Bladder microvascular endothelial cell (primary cell): Measurements from ENCODE around the gene POLR1E. TPM values are rescaled to one million over a fixed set of nuclear protein-coding genes. Genes with fewer than 3 reads are reported as not detected.

Experiments used
- total RNA-seq: library from RNA; depleted of rRNA; stranded (reverse); fragments of >200 nt; gene quantifications from 2 replicates; pipeline ENCODE4 v1.2.3, GENCODE V29; 2014

Gene POLR1E
- 14.2 and 17.1 TPM in 2 replicates for total RNA-seq

DNA sequence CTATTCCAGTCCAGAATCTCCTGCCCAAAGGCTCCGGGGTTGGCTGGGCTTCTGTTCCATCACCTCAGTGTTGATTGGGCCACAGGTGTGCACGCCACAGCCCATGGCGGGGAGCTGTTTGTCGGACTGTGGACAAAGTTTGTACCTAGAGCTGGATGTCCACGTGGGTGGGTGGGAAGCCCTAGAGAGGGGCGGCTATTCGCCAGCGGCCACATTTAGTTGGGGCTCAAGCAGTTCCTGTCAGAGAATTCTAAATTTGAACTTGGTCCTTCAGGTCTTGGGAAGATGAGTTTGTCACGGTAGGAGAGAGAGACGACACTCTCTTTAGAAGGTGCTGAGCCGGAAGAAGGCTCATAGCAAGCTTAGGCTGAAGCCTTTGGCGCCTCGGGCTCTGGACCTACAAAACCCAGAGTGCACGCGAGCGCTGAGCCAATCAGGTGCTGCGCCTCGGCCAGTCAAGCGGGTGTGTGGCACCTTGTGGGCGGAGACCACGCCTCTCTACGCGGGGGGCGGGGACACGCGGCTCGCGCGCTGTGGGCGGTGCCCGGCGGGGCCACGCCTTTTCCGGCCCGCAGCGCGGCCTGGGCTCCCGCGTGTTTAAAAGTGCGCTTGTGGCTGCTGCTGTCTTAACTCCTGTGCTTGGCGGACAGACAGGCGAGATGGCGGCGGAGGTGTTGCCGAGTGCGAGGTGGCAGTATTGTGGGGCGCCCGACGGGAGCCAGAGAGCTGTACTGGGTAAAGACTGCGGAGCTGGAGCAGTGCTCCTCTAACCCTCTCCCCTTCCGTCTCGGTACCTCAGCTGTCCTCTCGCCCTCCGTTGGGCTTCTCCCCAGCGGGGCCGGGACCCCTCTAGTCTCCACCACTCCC is at the start of gene POLR1E:
POLR1E (plus strand) TSS at position 560 of the 867 bp plus-strand sequence; CDS start at position 660, 100 bp downstream.

DNA sequence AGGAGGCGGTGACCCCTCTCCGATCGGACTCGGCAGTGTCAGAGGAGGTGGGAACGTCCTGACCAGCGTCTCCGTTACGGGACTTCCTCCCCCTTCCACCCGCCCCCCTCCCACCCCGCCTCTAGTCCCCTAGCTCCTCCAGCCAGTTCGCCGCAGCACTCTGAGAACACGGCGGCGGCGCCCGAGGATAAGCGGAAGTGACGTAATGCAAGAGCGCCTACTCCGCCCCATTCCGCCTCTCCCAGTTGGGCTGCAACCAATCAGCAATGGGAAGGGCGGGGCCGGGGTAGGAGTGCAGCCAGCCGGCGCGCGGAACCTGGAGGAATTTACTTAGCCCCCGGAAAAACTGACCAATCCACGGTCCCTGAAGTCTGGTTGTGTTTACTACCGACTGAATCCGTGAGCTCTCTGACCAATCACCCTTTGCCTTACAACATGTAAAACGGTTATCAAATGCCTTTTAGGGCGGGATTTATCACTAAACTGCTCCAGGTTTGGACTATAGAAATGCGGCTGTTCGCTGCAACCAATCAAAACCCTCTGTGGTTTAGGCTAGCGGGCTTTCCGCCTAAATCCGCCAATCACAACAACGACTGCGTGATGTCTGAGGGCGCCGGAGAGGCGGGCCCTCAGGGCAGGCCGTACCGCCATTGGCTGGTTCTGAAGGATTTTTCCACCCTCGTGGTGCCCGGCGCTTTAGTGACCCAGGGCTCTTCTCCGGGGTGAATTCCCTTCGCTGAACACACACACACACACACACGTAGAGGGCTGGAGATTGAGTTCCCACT is 20.3 kb upstream of the POLR1E start, which contains the start of gene ZBTB5:
ZBTB5 (minus strand) TSS at position 202 of the 788 bp plus-strand sequence. CDS start 22,899 bp downstream, outside the sequence.

Other genes with a start within 250 kb of the POLR1E start
- gene GRHPR, start 63.3 kb upstream of the POLR1E start, total RNA-seq: 101 and 106 TPM in 2 replicates
- gene ZBTB5, start 20.5 kb upstream of the POLR1E start, total RNA-seq: 5.3 and 15.7 TPM in 2 replicates
- gene FBXO10, start 90.4 kb downstream of the POLR1E start, total RNA-seq: 8.4 and 15.5 TPM in 2 replicates
- gene TOMM5, start 106.6 kb downstream of the POLR1E start, total RNA-seq: 118 and 146 TPM in 2 replicates
- gene FRMPD1, start 165.0 kb downstream of the POLR1E start, total RNA-seq: not detected in 2 replicates